Type B pancreatic cell (in vitro differentiated cells): ENCODE data around the gene IPCEF1. TPM values are rescaled to one million over a fixed set of nuclear protein-coding genes. Genes with fewer than 3 reads are reported as not detected.

Experiments used
- DNase-seq: peaks from one replicate; pipeline ENCODE4 v3.0.0; 2021; ENCODE audit warnings: mixed read lengths; ENCODE audit not compliant: unreplicated experiment; ENCODE audit errors: extremely low spot score
- H3K27ac Mint-ChIP-seq: 2 replicates; pipeline ENCODE4 v1.8.0; 2021; ENCODE audit warnings: mild to moderate bottlenecking, mixed read lengths
- H3K27me3 Mint-ChIP-seq: 2 replicates; pipeline ENCODE4 v1.8.0; 2021; ENCODE audit warnings: mixed read lengths
- H3K36me3 Mint-ChIP-seq: 2 replicates; pipeline ENCODE4 v1.8.0; 2021; ENCODE audit warnings: mixed read lengths
- H3K4me1 Mint-ChIP-seq: one replicate; pipeline ENCODE4 v1.8.0; 2021; ENCODE audit warnings: mixed read lengths; ENCODE audit not compliant: unreplicated experiment
- H3K4me3 Mint-ChIP-seq: 2 replicates; pipeline ENCODE4 v1.8.0; 2021; ENCODE audit warnings: mild to moderate bottlenecking, mixed read lengths
- H3K9me3 Mint-ChIP-seq: 2 replicates; pipeline ENCODE4 v1.8.0; 2021; ENCODE audit warnings: mixed read lengths
- CTCF ChIP-seq: fragments of 200-600 bp; sonication (generic); conservative IDR thresholded peaks from 2 replicates; pipeline ENCODE4 v1.5.0; 2021; ENCODE audit warnings: antibody characterized with exemption, mild to moderate bottlenecking
- total RNA-seq: library from RNA; stranded (reverse); gene quantifications from 2 replicates; pipeline ENCODE4 v1.2.1, GENCODE V29; 2021; ENCODE audit warnings: low replicate concordance

IPCEF1 gene
- total RNA-seq, 1 donor from 2014 or later: 1.0 TPM

- Mint-ChIP-seq H3K4me1 (peaks cover 13% of the 10 kb centered on the region), H3K4me3 (no peak overlapping the region), H3K27me3 (peaks cover 6% of the 10 kb centered on the region), H3K9me3 (no peaks in the 10 kb centered on the region), H3K36me3 (no peaks in the 10 kb centered on the region), H3K27ac (no peak overlapping the region)
- TF ChIP-seq CTCF: no peak
- DNase-seq: no peak
Measured at GRCh38 chr6:154219250-154219649, 137.4 kb downstream of the IPCEF1 start.

GRCh38 chr6:154218787-154219186 lies 137.8 kb downstream of the IPCEF1 start:
- no peaks in the 10 kb centered on the region for H3K9me3 Mint-ChIP-seq
- no peak overlapping the region for H3K4me3 Mint-ChIP-seq
- H3K36me3 Mint-ChIP-seq: no peaks in the 10 kb centered on the region
- TF ChIP-seq CTCF: no peak
- no peak for DNase-seq
- H3K27ac Mint-ChIP-seq: no peak overlapping the region
- peaks cover 6% of the 10 kb centered on the region for H3K27me3 Mint-ChIP-seq
- H3K4me1 Mint-ChIP-seq: peaks cover 13% of the 10 kb centered on the region

DNA sequence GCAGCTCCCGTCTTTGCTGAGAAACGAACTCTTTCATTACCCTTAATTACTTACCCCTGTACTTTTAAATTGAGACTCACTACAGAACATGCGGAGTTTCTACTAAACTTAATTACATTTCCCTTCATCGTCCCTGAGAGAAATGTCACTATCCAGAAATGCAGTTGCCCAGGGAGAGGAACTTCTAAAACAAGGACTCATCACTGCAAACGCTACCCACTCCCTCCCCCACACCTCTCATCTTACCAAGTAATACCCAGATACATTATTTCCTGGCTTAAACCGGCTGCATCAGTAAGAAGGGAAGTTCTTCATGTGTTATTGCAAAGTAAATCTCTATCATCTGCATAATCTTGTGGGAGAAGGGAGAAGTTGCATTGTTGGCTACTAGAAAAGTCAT lies 138.3 kb downstream of the IPCEF1 start:
- H3K36me3 Mint-ChIP-seq: no peaks in the 10 kb centered on the region
- H3K4me1 Mint-ChIP-seq: peaks cover 13% of the 10 kb centered on the region
- TF ChIP-seq CTCF: no peak
- H3K27ac Mint-ChIP-seq: no peak overlapping the region
- DNase-seq: no peak
- no peak overlapping the region for H3K4me3 Mint-ChIP-seq
- no peaks in the 10 kb centered on the region for H3K9me3 Mint-ChIP-seq
- H3K27me3 Mint-ChIP-seq: peaks cover 6% of the 10 kb centered on the region

DNA sequence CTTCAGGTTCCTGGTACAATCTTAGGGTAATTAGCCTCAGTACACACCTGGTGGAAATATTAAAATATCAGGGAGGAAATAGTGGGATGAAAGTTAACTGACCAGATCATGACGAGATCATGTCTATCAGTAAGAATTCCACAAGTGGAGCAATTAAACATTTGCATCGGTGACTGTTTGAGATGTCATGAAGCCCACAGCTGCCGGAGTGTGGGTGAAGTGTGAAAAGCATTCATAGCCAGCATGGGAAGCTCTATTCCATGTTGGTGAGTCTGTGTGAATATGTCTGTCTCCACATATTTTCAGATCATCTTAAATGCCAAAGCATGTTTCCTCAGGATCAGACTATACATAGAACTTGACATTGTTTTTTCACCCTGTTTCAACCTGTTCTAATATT lies 142.8 kb downstream of the IPCEF1 start:
- no peak for DNase-seq

DNA sequence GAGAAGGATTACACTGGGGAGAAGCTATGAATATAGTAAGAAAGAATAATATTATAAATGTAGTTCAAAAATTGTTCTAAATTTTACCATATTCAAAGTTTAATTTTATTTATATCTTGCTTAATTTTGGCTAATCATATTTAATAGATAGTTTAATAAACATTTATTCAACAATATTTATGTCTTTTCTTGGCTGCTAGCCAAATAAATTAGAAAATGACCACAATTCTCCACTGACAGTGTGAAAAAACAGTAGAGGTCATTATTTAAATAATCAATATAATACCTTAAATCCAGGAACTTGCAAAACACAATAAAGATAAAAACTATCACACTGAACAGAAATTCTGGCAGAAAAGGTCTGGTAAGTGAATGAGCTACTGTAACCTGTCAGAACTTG lies 145.9 kb downstream of the IPCEF1 start:
- Mint-ChIP-seq H3K4me3 (no peak overlapping the region), H3K4me1 (no peaks in the 10 kb centered on the region), H3K36me3 (no peaks in the 10 kb centered on the region), H3K27ac (no peak overlapping the region), H3K27me3 (no peaks in the 10 kb centered on the region), H3K9me3 (no peaks in the 10 kb centered on the region)
- TF ChIP-seq CTCF: no peak
- DNase-seq: no peak

More for the DNA sequence above, 142.8 kb downstream of the IPCEF1 start:
- Mint-ChIP-seq H3K36me3 (no peaks in the 10 kb centered on the region), H3K4me1 (peaks cover 9% of the 10 kb centered on the region), H3K9me3 (no peaks in the 10 kb centered on the region), H3K27me3 (peaks cover under 1% of the 10 kb centered on the region), H3K4me3 (no peak overlapping the region), H3K27ac (no peak overlapping the region)
- TF ChIP-seq CTCF: no peak

DNA sequence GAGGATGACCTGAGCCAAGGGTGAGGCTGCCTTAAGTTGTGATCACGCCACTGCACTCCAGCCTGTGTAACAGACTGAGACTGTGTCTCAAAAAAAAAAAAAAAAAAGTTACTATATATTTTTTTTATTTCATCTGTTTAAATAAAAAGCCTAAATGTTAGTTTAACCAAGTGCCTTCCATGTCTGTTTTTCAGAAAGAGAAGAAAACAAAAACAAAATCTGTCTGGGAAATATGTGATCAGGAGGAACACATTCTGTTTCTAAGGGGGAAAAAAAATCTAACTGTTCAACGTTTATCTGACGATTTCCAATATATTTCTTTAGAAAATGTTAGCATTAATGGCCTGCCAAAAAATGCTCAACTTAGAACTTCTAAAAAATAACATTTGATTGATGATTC lies 147.0 kb downstream of the IPCEF1 start:
- no peaks in the 10 kb centered on the region for H3K4me1 Mint-ChIP-seq
- peaks cover under 1% of the 10 kb centered on the region for H3K9me3 Mint-ChIP-seq
- H3K27ac Mint-ChIP-seq: no peak overlapping the region
- H3K27me3 Mint-ChIP-seq: no peaks in the 10 kb centered on the region
- H3K36me3 Mint-ChIP-seq: no peaks in the 10 kb centered on the region
- no peak overlapping the region for H3K4me3 Mint-ChIP-seq
- no peak for DNase-seq
- TF ChIP-seq CTCF: no peak
